GM18526 (cell line): ENCODE measurements around the gene FNDC11.

ENCODE experiments used
- POLR2A ChIP-seq: IDR thresholded peaks from 3 replicates; pipeline ENCODE4 v1.6.1; 2011; ENCODE audit not compliant: insufficient read length; ENCODE audit errors: extremely low read depth

The FNDC11 gene

GRCh38 chr20:63543733-63544132 is 10.2 kb upstream of the FNDC11 start:
- TF ChIP-seq POLR2A: no peak

GRCh38 chr20:63544241-63544957 is 9.6 kb upstream of the FNDC11 start:
- no peak for TF ChIP-seq POLR2A

DNA sequence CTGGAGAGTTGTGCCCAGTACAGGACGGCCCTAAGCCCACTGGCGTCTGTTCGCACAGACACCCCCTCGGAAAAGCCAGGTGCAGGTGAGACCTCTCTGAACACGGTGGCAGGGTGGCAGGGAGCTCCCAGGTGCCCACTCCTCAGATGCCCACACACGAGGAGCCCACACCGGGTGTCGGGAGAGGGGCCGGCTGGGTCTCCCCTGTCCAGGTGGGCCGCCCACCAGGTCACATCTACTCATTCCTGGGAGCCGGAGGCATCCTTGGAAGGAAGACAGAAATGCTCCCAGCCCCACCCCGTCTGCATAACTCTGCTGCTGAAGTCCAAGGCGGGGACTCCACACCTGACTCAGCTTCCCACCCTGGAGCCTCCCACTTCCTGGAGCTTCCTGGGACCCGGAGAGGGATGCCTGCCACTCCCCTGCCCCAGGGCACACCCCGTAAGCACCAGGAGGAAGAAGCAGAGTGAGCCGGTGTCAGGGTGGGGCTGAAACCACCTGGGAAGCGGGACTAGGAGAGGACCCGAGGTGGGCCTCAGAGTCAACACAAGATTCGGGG is 8.9 kb upstream of the FNDC11 start:
- no peak for TF ChIP-seq POLR2A

- no peak for TF ChIP-seq POLR2A
These were observed 8.1 kb upstream of the FNDC11 start for GRCh38 chr20:63545814-63546213.

DNA sequence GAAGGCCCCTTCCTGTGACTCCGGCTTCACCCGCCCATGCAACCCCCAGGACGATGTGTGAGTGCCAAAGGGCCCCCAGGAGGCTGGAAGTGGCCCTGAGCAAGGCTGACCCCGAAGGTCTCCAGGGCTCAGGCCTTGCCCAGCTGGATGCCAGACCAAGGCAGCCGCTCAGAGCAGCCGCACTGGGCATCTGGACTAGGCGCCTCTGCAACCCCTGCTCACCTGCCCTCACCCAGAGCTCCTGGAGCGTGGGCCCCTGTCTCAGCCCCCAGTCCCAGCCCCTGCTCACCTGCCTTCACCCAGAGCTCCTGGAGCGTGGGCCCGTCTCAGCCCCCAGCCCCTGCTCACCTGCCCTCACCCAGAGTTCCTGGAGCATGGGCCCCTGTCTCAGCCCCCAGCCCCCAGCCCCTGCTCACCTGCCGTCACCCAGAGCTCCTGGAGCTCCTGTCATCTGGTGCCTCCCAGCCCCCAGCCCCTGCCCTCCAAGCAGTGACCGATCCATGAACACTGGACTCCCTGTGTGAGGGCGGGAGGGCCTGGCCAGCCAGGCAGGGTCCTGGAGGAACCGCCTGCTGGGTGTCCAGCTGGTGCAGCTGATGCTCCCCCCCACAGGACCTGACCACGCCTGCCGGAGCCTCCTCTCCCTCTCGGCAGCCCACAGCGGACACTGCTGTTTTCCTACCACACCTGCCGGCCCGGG is 7.6 kb upstream of the FNDC11 start:
- TF ChIP-seq POLR2A: no peak

DNA sequence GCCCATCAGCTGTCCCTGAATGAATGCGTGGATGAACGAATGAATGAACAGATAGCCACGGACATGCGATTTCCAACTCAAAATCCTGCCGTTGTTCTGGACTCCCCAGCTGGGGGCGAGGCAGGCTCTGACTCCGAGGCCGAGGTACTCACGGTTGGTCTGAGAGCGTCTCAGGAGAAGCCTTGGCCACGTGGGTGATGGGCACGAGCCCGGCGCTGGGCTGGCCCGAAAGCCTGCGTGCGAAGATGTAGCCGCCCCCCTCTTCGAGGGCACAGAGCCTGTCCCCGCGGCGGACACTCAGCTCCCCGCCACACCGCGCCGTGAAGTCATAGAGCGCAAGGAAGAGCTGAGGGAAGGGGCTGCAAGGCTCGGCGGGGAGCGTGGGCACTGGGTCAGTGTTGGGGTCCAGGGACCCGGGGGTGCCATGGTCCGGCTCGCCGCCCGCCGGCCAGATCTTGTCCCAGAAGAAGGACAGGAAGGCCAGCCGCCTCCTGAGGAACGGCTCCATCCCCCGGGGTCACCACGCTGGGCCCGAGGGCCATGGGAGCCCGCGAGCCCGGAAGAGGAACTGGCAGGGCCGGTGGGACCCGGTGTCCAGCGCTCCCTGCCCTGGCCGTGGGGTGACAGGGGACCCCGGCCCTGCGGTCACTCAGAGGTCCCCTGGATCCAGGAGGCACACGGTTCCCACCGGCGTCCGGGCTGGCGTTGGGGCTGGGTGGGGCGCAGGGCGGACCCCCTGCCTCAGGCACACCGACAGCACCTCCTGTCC is 6.8 kb upstream of the FNDC11 start:
- TF ChIP-seq POLR2A: no peak

DNA sequence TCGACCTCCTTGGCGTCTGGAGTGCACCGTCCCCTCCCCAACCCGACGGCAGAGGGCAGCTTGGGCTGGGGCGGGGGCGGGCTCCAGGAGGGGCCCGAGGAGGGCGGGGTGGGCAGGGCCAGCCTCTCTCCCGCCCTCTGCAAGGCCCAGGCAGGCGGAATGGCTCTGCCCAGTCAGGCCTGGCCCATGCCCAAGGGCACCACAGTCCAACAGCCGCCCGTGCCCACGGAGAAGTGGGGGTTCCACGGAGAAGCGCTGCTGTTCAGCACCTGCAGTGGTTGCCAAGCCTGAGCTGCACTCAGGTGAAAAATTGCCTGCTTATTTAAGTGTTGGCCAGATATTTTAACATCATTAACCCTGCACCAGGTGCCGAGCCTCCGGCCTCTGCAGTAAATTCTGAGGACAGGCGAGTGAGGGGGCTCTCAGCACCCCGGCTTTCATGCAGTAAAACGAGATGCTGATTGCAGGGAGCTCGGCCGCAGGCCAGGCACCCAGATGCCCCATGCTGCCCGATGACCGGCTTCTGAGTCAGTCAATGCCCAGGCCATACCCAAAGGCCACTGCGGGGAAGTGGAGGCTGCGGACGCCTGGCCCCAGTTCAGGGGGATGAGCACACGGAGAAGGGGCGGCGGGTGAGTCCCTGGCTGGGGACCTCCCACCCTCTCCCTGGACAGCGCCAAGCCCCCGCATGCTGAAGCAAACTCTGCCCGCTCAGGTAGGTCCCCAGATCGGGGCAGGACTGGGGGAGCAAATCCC is 6.1 kb upstream of the FNDC11 start, which contains the start of gene SRMS:
Gene SRMS, minus strand, starts transcription at position 25 of the 756 bp plus-strand sequence. CDS start 286 bp downstream, outside the sequence.
- no peak for TF ChIP-seq POLR2A

- TF ChIP-seq POLR2A: no peak
These were observed 5.4 kb upstream of the FNDC11 start for GRCh38 chr20:63548542-63548941.

- TF ChIP-seq POLR2A: no peak
These were observed 4.9 kb upstream of the FNDC11 start for GRCh38 chr20:63549019-63549418.

DNA sequence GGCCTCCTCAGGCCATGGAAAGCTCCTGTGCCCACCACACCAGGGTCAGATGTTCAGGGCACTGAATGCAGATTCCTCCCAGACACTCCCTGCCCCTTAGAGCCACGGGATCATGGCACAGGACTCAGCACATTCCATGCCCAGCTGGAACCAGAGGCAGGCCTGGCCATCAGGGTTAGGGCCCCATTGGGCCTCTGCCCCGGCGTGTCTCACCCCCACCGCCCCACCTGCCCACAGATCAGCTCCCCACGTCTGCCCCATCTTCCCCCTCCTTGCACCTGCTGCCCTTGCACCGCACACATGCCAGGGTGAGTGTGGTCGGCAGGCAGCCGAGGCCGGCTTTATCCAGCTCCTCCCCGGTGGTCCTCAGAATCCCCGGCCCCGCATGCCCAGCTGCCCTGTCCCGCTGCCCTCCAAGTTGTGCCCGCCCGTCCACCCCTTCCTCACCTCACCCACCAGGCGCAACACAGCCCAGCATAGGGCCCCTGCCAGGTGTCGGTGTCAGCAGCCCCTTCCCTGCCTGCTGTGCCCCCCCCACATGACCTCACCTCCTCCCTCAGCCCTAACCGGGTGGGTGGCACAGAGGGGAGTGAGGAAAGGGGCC is 4.2 kb upstream of the FNDC11 start:
- no peak for TF ChIP-seq POLR2A

DNA sequence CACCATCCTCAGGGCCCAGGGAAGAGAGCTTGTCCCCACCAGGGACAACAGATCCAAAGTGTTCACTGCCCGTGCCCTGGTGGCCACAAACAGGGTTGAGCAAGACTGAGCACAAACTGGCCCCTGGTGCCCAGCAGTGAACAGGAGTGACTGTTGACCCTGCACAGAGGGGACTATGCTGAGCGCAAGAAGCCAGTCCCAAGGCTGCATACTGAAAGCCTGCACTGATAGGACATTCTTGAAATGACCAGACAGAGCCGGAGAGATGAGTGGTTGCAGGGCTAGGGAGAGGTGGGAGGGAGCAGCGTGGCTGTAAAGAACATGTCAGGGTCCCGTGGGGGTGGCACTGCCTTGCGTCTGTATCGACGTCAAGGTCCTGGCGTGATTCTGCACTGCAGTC is 2.9 kb upstream of the FNDC11 start:
- TF ChIP-seq POLR2A: no peak

DNA sequence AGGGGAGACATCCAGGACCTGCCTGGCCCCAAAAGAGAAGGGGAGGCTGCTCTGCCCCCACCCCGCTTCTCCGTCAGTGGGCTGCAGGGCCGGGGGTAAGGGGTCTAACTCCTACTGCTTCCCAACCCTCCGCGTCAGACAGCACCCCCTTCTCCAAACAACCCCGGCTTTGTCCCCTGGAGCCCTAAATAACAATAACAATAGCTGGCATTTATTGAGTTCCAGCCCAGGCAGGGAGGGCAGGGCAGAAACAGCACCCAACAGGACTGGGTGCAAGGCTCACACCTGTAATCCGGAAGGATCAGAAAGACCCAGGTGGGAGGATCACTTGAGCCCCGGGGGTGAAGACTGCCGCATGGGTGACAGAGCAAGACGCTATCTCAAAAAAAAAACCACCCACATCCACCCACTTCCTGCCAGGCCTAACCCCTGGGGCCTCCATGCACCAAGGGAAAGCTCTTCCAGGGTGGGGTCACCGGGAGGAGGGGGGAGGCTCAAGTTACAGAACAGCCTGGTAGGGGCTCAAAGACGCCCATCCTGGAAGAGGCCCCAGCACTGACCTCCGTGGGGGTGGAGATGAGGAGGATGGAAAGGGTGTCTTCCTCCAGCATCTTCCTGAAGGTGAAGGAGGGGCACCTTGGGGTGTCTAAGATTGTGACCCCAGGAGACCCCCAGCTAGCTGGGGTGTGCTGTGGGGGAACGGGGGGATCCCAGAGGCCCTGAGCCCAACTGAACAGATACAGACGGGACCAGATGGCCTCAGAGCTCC is 1.3 kb upstream of the FNDC11 start:
- TF ChIP-seq POLR2A: peak; percentile 16

DNA sequence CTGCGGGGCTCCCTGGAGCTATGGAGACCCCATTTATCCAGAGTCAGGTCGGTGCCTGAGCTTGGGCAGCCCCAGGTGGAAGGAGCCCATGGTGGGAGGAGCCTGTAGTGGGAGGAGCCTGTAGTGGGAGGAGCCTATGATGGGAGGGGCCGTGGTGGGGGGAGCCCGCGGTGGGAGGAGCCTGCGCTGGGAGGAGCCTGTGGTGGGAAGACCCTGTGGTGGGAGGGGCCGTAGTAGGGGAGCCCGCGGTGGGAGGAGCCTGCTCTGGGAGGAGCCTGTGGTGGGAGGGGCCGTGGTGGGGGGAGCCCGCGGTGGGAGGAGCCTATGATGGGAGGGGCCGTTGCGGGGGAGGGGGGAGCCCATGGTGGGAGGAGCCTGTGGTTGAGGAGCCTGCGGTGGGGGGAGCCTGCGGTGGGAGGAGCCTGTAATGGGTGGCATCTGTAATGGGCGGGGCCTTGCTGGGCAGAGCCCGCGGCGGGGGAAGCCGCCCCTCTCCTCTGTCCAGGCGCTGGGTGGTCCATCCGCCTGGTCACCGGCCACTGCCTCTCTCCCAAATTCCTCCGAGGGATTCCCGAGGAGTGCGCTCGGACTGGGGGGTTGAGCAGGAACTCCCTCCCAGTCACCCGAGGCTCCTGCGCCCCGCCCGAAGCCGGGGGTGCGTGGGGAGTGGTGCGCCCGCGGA is 567 bp upstream of the FNDC11 start:
- peak; percentile 15 for TF ChIP-seq POLR2A
